GM20431 (cell line): ENCODE measurements around the gene EBF4.

ENCODE experiments used
- in situ Hi-C: fragments of 300-500 bp; cut with MseI, MboI; formaldehyde crosslinking; loops from one replicate; pipeline ENCODE4 v1.15.0; 2020; ENCODE audit warnings: low sequenced_read_pairs; ENCODE audit not compliant: unreplicated experiment

Gene EBF4

GRCh38 chr20:2780948-2781347 is 88.4 kb downstream of the EBF4 start:
- in situ Hi-C loops = no loop called here

GRCh38 chr20:2783908-2784566 is 91.5 kb downstream of the EBF4 start:
- in situ Hi-C loops = no loop called here

GRCh38 chr20:2793471-2793870 is 100.9 kb downstream of the EBF4 start:
- in situ Hi-C loops = no loop called here

GRCh38 chr20:2794202-2794748 is 101.7 kb downstream of the EBF4 start:
- in situ Hi-C loops = no loop called here

- in situ Hi-C loops = no loop called here
Measured at GRCh38 chr20:2794866-2795447, 102.4 kb downstream of the EBF4 start.

GRCh38 chr20:2795451-2795850 is 102.9 kb downstream of the EBF4 start:
- in situ Hi-C loops = no loop called here

GRCh38 chr20:2796011-2796660 is 103.6 kb downstream of the EBF4 start:
- in situ Hi-C loops = no loop called here

GRCh38 chr20:2797136-2797983 is 104.8 kb downstream of the EBF4 start:
- in situ Hi-C loops = no loop called here

- in situ Hi-C loops = no loop called here
Measured at GRCh38 chr20:2798095-2798805, 105.7 kb downstream of the EBF4 start.

- in situ Hi-C loops = no loop called here
Measured at GRCh38 chr20:2798814-2799213, 106.2 kb downstream of the EBF4 start.

GRCh38 chr20:2799271-2799670 is 106.7 kb downstream of the EBF4 start:
- in situ Hi-C loops = no loop called here

GRCh38 chr20:2799688-2800520 is 107.3 kb downstream of the EBF4 start:
- in situ Hi-C loops = no loop called here

GRCh38 chr20:2800521-2801285 is 108.1 kb downstream of the EBF4 start, which contains the start of gene CPXM1:
Gene CPXM1 (minus strand): TSS chr20:2800627. CDS start chr20:2800572, 55 bp downstream.
- in situ Hi-C loops = no loop called here

- in situ Hi-C loops = no loop called here
Measured at GRCh38 chr20:2801286-2801728, 108.7 kb downstream of the EBF4 start.

- in situ Hi-C loops = no loop called here
Measured at GRCh38 chr20:2804041-2804828, 111.7 kb downstream of the EBF4 start.

GRCh38 chr20:2804852-2805688 is 112.5 kb downstream of the EBF4 start:
- in situ Hi-C loops = no loop called here
